Measurements from ENCODE around the gene SPSB1. TPM values are rescaled to one million over a fixed set of nuclear protein-coding genes. Genes with fewer than 3 reads are reported as not detected.

Gene SPSB1
- total RNA-seq, 2 donors from 2014 or later = 16.8 to 19.1 TPM

DNA sequence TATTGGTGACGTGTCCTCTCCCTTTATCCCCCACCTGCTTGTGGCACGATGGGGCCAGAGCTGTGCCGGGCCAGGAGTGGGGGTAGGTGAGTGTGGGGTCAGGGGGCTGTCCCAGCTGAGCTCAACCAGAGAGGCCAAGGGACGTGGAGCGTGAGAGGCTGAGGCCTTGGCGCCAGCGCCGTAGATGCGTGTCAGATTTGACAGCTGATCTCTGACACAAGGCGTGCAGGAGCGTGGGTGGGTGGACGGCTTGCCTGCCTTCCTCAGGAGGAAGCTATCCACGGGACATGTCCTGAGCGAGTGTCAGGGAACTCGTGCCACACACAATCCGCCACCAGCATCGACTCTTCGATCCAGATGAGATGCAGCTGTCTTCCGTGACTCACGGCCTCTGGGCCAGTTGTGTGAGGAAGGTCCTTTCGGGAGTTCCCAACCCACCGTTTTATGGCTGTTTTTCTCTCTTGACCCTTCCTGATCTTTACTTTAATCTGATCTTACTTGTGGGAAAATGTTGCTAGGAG, 56.7 kb downstream of the SPSB1 start:
- intact Hi-C loops (cut with DNase I) = no loop called here
- DNase-seq (no peak), ATAC-seq (peak in 1 of 2 donors; percentile 22)

- DNase-seq = peak; percentile 53
- intact Hi-C loops (cut with DNase I) = no loop called here
- ATAC-seq = peak; percentile 44 to 78
Observed at GRCh38 chr1:9350013-9350908, 57.6 kb downstream of the SPSB1 start.

DNA sequence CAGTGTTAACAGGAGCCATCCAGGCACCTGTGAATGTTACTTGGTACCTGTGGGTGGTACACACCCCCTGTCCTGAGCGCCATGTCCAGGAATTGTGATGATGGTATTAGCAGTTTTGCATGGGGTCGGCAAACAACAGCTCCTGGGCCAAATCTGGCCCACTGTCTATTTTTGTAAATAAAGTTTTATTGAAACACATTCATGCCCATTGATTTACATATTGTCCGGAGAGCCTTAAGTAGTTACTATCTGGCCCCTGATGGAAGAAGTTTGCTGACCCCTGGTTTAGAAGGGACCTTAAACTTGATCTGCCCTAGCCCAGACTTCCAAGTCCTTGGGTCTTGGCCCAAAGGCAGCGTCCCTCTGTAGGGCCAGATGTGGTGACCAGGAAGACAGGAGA, 58.3 kb downstream of the SPSB1 start:
- intact Hi-C loops (cut with DNase I) = no loop called here
- DNase-seq (no peak), ATAC-seq (no peak)

- no peak for ATAC-seq
Observed at GRCh38 chr1:9351654-9352271, 59.1 kb downstream of the SPSB1 start.

GRCh38 chr1:9352377-9353134, 59.9 kb downstream of the SPSB1 start:
- intact Hi-C loops (cut with DNase I) = no loop called here
- no peak for DNase-seq
- ATAC-seq = peak in 1 of 2 donors; percentile 12

More at GRCh38 chr1:9351654-9352271, 59.1 kb downstream of the SPSB1 start:
- intact Hi-C loops (cut with DNase I) = no loop called here
- no peak for DNase-seq

DNA sequence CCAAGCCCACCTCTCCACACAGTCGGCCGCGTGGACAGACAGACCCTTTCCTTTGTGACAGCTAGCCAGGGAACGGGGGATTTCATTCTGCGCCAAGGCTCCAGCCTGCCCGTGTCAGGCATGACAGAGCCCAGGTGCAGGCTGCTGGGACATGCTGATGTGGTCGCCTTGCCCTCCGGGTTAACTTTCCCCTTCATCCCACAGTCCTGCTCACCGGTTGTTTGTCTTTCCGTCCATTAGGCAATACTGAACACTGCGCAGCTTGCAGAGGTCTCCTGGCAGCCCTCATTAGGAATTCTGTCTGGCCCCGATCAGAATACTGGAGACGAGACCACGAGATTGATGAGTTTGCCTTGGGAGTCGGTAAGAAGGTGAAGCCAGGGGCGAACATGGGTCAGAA, 62.8 kb downstream of the SPSB1 start:
- no peak for DNase-seq
- no peak for ATAC-seq
- intact Hi-C loops (cut with DNase I) = no loop called here

- intact Hi-C loops (cut with DNase I) = no loop called here
- ATAC-seq = no peak
- no peak for DNase-seq
Observed at GRCh38 chr1:9356021-9356420, 63.3 kb downstream of the SPSB1 start.

GRCh38 chr1:9356829-9357466, 64.3 kb downstream of the SPSB1 start:
- intact Hi-C loops (cut with DNase I) = no loop called here
- DNase-seq (no peak), ATAC-seq (no peak)

GRCh38 chr1:9357958-9358357, 65.3 kb downstream of the SPSB1 start:
- no peak for ATAC-seq
- DNase-seq = no peak
- intact Hi-C loops (cut with DNase I) = no loop called here

GRCh38 chr1:9360371-9361064, 67.8 kb downstream of the SPSB1 start:
- ATAC-seq (no peak), DNase-seq (no peak)
- intact Hi-C loops (cut with DNase I) = no loop called here

GRCh38 chr1:9361630-9362260, 69.1 kb downstream of the SPSB1 start:
- DNase-seq (no peak), ATAC-seq (peak in 1 of 2 donors; percentile 4)
- intact Hi-C loops (cut with DNase I) = no loop called here

DNA sequence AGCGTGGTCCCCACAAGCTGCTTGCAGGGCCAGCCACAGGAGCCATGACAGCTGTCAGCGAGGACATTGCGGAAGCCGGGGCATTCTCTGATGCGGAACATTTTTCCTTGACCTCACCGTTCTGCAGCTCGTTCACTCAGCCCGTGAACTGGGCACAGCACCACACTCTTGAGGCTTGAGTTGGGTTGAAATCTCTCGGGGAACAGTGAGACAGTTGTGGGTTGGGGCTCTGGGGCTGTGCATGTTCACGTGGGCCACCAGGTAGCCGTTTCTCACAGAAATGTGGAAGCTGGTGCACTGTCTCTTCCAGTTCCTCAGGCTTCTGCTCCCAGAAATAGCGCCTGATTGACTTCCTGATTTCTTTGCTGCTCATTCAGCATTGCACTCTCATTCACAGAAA, 69.8 kb downstream of the SPSB1 start:
- no peak for DNase-seq
- intact Hi-C loops (cut with DNase I) = no loop called here
- ATAC-seq = no peak

- ATAC-seq = peak in 1 of 2 donors; percentile 19
- no peak for DNase-seq
- intact Hi-C loops (cut with DNase I) = no loop called here
Observed at GRCh38 chr1:9363061-9363471, 70.4 kb downstream of the SPSB1 start.

DNA sequence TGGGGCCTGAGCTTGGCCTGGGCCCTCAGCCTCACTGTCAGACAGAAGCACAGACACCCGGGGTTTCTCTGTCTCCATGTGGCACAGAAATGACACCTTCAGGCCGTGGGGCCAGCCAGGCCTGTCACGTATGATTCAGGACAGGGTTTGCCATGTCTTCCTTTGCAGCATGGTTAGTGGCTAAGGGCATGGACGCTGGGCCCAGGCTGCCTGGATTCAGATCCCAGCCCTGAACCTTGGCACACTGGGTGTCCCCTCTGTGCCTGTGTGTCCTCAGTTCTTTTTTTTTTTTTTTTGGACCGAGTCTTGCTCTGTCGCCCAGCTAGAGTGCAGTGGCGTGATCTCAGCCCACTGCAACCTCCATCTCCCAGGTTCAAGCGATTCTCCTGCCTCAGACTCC, 73.6 kb downstream of the SPSB1 start:
- ATAC-seq (peak in 1 of 2 donors; percentile 58), DNase-seq (no peak)
- intact Hi-C loops (cut with DNase I) = no loop called here

GRCh38 chr1:9366943-9367780, 74.5 kb downstream of the SPSB1 start:
- intact Hi-C loops (cut with DNase I) = no loop called here
- DNase-seq (no peak), ATAC-seq (no peak)

- no peak for DNase-seq
- no peak for ATAC-seq
- intact Hi-C loops (cut with DNase I) = no loop called here
Observed at GRCh38 chr1:9367806-9368205, 75.1 kb downstream of the SPSB1 start.

DNA sequence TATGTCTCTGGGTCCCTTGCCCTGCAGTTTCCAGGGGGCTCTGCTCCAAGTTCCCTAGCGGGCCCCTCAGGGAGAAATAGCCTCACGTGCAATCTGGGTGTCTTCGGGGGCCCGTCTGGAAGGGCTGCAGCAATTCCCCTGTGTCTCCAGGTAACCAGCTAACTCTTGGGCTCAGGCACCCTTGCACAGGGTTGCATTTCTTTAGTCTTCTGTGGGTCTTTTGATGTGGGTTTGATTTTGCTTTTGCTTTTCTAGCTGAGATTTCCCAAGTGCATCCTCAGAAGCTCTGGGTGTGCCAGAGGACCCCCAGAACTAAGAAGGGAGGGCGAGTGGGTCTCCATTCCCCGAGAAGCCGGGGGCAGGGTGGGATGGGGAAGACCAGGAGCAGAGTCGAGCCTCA, 75.7 kb downstream of the SPSB1 start:
- intact Hi-C loops (cut with DNase I) = no loop called here
- no peak for ATAC-seq
- no peak for DNase-seq
